GM18951 (cell line): Measurements from ENCODE around the gene GLDC.
"Not testable (repeated sequence)": the region's sequence is repeated elsewhere in the genome, so short reads cannot be mapped to it uniquely, and the experiment has no call there.

ENCODE experiments used
- POLR2A ChIP-seq: IDR thresholded peaks from 4 replicates; pipeline ENCODE4 v1.6.1; 2011; ENCODE audit warnings: mild to moderate bottlenecking; ENCODE audit not compliant: insufficient read length, insufficient read depth; ENCODE audit errors: extremely low read depth
- in situ Hi-C: fragments of 300-500 bp; cut with MboI; formaldehyde crosslinking; loops from one replicate; pipeline ENCODE4 v1.12.0; 2022; ENCODE audit warnings: low sequenced_read_pairs, mixed read lengths, inconsistent platforms; ENCODE audit not compliant: unreplicated experiment

Gene GLDC

DNA sequence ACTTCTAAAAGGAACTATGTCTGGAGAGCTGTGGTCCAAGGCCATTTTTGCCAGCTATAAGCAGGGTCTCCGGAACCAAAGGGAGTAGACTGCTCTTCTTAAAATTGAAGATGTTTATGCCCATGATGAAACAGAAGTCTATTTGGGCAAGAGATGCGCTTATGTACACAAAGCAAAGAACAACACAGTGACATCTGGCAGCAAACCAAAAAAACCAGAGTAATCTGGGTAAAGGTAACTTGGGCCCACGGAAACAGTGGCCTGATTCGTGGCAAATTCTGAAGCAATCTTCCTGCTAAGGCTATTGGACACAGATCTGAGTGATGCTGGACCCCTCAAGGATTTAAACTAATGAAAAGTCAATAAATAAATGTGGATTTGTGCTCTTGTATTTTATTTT, 29.7 kb upstream of the GLDC start:
- no peak for TF ChIP-seq POLR2A
- in situ Hi-C loops = no loop called here

DNA sequence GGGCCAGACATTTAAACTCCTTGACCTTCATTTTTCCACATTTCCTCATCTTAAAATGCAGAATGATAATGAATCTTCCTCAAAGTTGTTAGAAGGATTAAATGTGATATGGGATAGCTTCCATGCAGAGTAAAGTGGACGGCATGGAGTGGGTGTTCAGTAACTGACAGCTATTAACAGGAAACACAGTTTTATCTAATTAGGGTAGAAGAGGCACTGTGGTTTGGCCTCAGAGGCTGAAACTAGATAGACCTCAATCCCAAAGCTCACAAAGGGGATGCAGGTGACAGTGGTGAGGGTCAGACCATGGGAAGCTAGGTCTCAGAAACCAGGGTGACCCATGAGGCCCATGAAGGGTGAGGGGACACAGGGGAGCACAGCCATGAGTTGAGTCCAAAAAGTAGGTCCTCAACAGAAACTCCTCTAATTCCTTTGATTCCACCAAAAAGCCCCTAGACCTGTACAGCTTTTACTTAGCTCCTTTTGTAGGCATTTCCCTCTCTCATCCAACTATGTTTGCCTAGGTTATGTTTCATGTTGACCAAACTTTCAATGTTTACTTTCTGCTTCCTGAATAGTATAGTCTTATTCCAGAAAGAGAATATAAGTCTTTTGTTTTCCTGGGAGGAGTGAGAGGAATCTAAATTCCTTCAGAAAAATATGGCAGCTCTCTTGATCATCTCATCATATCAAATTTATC, 27.9 kb upstream of the GLDC start:
- TF ChIP-seq POLR2A = no peak
- in situ Hi-C loops = no loop called here

DNA sequence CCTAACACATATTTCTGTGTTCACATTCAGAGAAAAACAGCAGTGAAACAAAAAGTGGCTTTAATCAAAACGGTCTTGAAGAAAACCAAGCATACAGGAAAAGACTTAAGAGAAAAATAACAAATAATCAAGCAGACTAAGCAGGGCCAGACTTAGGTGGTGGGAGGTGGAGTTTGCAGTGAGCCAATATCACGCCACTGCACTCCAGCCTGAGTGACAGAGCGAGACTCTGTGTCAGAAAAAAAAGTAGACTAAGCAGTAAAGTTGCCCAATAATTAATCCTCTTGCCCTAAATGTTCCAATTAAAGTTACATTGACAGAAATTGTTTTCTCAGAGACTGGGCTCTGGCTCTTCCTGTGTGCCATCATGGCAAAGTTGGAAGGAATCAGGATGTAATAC, 26.6 kb upstream of the GLDC start:
- in situ Hi-C loops = no loop called here

DNA sequence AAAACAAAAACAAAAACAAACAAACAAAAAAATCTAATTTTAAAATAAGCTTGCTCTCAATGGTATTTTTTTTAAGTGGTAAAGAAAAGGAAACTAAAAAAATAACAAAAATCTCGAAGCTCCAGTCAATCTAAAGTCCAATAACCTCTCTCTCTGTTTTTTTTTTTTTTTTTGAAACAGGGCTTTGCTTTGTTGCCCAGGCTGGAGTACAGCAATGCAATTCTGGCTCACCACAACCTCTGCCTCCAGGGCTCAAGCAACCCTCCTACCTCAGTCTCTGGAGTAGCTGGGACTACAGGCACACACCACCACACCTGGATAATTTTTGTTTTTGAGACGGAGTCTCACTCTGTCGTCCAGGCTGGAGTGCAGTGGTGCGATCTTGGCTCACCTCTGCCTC, 25.9 kb upstream of the GLDC start:
- TF ChIP-seq POLR2A = no peak
- in situ Hi-C loops = no loop called here

More for the DNA sequence above, 26.6 kb upstream of the GLDC start:
- no peak for TF ChIP-seq POLR2A

DNA sequence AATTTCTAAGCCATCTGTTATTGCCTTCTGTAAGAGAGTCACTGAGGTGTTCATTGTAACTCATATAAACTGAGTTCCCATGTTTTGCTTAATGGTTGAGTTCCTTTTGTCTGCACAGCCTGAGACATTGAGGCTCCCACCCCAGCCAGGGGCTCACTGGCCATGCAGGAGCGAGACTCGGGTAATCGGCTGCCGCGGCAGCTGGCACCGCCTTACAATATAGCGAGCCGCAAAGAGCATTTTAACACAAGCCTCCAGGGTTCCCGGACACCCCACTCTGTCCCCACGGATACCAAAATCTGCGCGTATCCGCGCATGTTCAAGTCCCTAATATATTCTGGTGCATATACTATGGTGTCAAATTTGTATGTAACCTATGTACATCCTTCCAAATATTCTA, 24.4 kb upstream of the GLDC start:
- TF ChIP-seq POLR2A = no peak
- in situ Hi-C loops = no loop called here

DNA sequence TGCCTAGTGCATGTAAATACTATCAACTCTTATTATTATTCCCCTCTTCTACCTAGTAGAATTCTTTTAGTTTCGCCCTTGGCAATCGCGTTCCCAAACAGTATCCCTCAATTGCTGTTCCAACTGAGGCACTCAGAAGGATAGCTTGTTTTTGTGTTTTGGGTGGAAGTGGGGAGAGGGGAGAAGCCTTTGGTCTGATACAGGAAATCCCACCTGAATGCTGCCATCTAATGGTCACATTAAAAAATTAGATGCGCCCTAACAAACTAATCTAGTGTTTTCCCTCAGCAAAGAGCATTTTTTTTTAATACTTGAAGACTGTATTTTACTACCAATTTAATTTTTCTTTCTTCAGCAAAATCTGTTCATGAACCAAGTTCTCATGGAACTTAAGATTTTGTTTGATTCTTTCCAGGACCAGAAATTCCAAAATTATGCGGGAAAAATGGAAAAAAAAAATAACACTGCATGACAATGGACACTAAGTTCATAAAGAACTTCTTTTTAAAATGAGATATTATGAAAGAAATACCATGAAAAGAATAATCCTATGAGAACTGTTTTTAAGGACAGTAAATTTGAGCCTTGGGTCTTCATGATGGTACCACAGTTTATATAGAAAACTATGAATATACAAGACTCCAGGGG, 22.2 kb upstream of the GLDC start:
- in situ Hi-C loops = no loop called here

DNA sequence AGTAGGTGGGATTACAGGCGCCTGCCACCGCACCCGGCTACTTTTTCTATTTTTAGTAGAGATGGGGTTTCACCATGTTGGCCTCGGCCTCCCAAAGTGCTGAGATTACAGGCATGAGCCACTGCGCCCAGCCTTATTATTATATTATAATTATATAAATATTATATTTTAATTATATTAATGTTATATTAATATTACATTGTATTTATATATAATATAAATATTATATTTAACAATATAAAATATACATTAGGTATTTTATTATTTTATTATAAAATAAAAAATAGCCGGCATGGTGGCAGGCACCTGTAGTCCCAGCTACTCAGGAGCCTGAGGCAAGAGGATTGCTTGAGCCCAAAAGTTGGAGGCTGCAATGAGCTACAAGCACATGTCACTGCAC, 21.6 kb upstream of the GLDC start:
- in situ Hi-C loops = no loop called here
- TF ChIP-seq POLR2A = no peak

More for the DNA sequence above, 22.2 kb upstream of the GLDC start:
- TF ChIP-seq POLR2A = no peak

DNA sequence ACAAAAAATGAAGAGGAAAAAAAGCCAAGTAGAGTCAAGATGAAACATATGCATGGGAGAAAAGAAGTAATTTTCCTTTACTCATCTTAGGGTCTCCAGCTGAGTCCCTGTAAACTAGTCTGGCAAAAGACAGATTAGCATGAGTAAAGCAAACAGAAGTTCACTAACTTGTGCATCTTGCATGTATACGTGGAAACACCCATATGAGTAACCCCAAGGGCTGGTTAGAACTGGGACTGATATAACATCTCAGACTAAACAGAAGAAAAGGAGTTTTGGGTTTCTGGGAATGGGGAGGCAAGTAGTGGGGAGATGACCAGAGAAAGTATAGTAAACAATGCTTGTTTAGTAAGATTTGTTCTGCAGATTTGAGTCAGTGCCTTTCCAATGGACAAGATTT, 20.1 kb upstream of the GLDC start:
- TF ChIP-seq POLR2A = no peak
- in situ Hi-C loops = no loop called here

DNA sequence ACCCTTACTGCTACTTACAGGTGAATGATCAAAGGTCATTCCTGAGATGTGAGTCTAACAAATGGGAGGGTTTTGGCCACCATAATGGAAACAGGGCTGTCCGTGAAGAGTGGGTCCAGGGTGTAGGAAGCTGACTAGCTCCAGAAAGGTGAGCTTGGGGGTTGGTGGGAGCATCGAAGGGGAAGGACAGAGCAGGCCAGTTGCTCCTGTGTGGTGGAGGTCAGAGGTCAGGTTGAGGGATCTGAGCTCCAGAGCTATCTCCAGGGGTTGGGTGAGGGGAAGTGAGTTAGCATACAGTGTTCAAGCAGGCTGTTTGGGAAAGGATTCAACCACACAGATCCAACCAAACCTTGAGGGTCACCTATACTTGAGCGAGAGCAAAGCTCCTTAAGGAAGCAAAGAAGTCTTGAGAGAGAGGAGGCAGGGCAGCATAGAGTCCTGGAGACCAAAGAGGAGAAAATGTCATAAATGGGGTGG, 18.7 kb upstream of the GLDC start:
- TF ChIP-seq POLR2A = no peak
- in situ Hi-C loops = no loop called here

DNA sequence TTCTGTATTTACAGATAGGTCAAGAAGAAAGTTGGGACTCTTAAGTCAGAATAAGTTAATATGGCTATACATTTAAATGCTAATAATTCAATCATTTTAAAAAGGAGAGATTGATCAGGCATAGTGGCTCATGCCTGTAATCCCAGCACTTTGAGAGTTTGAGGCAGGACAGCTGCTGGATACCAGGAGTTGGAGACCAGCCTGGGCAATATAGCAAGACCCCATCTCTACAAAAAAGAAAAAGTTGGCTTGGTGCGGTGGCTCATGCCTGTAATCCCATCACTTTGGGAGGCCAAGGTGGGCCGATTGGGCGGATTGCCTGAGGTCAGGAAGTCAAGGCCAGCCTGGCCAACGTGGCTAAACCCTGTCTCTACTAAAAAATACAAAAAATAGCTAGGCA, 15.0 kb upstream of the GLDC start:
- no peak for TF ChIP-seq POLR2A
- in situ Hi-C loops = no loop called here

DNA sequence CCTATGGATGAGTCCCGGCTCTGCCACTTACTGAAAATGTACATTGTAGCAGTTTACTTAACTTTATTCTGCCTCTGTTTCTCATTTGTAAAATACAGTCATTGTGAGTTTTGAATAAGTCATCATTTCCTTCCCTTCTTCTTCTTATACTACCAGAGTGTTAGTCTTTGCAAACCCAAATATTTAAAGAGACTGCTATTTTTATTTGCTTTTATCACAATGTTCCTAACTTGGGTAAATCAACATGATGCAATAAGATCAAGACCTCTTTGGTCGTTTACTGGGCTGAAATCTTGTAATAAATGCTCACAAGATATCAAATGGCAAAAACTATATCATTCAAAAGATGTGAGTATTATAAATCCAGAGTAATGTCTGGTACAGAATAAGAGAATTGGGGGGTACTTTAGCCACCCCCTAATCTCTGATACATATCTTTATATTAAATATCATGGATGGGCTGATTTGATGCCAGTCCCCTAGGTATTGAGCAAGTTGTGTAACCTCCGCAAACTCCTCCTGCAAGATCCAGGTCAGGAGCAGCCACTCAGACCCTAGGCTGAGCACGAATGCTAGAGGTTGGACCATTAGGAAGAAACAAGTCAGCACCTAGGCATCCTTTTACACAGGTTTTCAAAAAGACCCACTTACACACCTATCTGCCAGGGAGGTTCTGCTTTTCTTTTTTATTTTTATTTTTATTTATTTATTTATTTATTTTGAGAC, 13.3 kb upstream of the GLDC start:
- in situ Hi-C loops = no loop called here
- TF ChIP-seq POLR2A = no peak

DNA sequence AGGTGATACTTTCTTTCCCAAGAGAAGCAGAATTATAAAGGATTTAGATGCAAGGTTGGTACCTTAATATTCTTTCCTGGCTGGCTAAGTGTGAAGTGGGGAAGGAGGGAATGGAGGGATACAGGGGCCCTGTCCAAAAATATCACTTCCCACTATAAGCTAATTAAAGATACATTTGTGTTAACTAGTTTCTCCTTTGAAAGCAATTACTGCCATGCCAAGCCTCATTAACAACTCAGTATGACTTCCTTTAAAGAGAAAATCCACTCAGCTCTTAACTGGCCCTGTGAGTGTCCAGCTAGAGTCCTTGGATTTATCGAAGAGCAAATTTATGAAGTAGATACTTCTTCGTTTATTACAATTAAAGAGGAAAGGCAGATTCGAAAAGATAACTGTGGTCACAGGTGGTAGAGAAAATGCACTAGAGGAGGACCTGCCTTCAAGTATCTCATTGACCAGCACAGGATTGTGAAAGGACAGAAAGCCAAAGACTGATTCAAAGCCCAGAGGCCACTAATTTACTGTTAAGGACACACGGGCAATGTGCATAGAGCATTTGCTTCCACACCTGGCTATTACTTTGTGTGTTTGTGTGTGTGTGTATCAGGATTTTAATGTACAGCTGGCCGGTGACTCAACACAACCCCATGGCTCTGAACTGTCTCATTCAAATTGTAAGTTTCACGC, 11.2 kb upstream of the GLDC start:
- no peak for TF ChIP-seq POLR2A
- in situ Hi-C loops = no loop called here

DNA sequence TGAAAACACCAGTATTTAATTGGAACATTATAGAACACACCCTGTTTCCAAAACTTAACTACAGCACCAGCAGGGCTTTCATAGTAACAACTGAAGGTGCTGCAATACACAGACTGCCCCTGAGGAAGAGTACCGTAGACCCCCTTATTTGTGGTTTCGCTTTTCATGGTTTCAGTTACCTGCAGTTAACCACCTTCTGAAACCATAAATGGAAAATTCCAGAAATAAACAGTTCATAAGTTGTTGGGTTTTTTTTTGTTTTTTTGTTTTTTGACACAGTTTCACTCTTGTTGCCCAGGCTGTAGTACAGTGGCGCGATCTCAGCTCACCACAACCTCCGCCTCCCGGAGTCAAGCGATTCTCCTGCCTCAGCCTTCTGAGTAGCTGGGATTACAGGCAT, 9.5 kb upstream of the GLDC start:
- in situ Hi-C loops = no loop called here
- TF ChIP-seq POLR2A = no peak

DNA sequence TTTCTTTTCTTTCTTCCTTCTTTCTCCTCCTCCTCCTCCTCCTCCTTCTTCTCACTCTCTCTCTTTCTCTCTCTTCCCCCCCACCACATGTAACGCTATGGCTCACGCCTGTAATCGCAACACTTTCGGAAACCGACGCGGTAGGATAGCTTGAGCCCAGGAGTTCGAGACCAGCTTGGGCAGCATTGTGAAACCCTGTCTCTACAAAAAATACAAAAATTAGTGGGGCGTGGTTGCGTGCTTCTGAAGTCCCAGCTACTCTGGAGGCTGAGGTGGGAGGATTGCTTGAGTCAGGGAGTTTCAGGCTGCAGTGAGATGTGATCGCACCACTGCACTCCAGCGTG, 736 bp upstream of the GLDC start:
- in situ Hi-C loops = no loop called here
- TF ChIP-seq POLR2A = no peak

DNA sequence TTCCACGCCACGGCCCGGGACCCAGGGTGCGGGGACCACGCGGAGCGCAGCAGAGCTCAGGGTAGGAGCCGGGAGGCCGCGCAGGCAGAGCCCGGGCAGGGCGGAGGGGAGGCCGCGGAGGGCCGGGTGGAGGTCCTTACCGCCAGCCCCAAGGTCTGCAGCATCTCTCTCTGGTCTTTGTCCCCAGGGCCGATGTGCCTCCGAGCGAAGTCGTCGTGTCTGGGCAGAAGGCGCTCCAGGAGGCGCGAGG, 499 bp downstream of the GLDC start:
- in situ Hi-C loops = not testable (repeated sequence)
